DMS114 treated with DMSO at 0.1 percent for 48 hours (cell line): ENCODE data around the gene TBX1.

Source experiments
- DNase-seq: peaks from one replicate; lab custom pipeline; 2025; ENCODE audit not compliant: unreplicated experiment; lab: John Stamatoyannopoulos, UW

Gene TBX1

GRCh38 chr22:19751497-19752245 is 8.9 kb upstream of the TBX1 start:
- DNase-seq: no peak

DNA sequence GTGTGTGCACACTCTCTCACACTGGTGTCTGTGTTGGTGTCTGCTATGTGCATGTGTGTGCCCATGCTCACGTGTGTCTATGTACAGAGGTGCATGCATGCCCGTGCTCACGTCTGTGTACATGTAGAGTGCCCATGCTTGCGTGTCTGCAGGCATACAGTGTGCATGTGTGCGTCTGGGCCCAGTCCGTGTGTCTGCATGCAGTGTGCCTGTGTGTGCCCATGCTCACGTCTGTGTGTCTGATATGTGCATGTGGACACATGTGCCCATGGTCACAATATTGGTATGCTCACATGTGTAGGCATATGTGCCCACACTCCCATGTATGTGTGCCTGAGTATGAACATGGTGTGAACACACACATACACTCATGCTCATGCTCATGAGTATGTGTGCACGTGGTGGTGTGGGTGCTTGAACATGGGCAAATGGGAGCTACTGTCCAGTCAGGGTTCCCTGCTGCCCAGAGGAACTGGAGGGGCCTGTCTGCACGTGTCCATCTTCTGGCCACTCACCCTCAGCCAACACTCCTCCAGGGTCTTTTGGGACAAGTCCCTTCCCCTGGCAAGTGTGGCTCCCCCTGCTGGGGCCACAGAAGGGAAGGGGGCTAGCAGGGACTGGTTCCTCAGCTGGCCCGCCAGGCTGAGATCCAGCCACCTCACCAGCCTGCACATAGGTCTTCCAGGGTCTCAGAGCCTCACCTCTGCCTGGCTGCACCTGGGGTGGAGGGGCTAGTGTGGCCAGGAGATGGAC is 7.3 kb upstream of the TBX1 start:
- no peak for DNase-seq

DNA sequence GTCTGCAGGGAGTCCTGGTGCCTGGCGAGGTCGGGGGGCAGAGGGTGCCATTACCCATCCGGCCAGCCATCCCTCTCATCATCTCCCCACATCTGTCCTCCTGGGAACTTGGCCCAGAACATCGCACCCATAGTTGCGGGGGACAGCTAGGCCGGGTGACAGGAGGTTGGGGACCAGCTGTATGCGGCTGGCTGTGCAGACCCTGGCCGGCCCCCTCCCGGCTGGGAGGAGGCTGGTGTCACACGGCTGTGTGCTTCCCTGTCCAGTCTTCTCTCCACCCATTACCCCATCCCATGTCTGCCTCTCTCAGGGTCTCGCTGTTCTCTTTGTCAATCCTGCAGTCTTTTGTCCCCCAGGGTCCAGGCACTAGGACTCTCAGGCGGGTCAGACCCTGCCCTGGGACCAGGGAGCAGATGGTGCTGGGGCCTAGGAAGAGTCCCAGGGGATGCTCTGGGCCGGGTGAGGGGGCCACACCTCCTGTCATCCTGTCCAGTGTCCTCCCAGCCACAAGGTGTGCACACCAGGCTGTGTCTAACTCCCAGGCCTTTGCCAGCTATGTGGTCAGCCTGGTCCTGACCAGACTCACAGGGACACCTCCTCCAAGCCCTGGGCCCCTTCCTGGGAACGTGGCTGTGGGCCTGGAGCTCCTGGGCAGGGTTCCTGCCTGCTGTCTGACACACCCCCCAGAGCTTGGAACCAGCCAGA is 6.4 kb upstream of the TBX1 start:
- DNase-seq: no peak

DNA sequence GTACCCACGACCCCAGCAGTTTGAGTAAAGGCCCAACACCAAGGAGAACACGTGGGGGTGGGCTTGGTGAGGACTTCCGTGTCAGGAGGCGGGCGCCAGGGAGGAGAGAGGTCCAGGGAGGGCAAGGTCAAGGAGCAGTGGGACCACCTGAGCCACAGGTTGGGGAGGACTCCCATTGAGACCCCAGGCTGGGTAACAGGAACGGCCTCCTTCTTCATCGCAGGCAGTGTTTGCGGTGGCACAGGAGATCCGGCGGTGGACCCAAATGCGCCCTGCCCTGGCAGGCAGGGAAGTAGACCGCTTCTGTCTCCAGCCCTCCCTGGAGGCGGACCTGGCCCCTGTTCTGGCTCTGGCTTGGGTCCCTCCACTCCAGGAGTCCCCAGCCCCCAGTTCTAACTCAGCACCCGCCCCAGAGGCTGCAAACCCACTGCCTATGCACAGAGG is 5.9 kb upstream of the TBX1 start:
- no peak for DNase-seq

- DNase-seq: no peak
Observed at GRCh38 chr22:19755145-19755710, 5.3 kb upstream of the TBX1 start.

- no peak for DNase-seq
Observed at GRCh38 chr22:19755722-19756287, 4.8 kb upstream of the TBX1 start.

GRCh38 chr22:19756288-19757128 is 4.1 kb upstream of the TBX1 start:
- DNase-seq: no peak

DNA sequence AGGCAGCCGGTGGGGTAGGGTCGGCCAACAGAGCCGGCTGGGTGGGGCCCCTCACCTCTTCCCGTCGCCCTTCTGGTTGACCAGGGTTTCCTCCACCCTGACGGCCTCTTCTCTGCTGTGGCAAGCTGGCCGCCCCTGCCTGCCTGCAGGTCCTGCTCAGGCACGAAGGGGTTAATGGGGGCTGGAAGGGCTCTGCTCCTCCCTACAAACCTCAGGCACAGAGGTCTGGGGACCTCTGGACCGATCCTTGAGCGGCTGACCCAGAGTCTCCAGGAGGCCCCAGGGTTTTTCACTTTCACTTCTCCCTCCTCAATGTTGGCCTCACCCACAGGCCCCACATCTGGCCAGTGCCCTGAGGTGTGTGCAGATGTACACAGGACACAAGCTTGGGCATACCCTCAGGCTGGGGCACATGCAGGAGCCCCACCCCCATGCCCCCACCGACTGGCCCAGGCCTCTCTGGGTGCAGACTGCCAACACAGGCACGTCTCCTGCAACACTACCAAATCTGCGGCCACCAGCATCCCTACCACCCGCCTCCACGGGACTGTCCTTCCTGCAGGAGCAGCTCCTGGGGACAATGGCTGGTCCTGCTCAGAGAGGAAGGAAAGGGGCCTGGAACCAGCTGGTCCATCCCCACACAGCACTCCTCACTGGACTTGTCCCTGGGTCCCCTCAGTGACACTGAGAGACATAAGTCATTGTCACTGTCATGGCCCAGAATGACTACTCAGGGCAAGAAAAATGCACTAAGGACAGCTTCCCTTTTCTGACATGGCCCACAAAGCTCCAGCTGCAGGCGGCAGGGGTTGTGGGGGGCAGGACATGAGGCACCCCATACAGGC is 3.2 kb upstream of the TBX1 start:
- no peak for DNase-seq

DNA sequence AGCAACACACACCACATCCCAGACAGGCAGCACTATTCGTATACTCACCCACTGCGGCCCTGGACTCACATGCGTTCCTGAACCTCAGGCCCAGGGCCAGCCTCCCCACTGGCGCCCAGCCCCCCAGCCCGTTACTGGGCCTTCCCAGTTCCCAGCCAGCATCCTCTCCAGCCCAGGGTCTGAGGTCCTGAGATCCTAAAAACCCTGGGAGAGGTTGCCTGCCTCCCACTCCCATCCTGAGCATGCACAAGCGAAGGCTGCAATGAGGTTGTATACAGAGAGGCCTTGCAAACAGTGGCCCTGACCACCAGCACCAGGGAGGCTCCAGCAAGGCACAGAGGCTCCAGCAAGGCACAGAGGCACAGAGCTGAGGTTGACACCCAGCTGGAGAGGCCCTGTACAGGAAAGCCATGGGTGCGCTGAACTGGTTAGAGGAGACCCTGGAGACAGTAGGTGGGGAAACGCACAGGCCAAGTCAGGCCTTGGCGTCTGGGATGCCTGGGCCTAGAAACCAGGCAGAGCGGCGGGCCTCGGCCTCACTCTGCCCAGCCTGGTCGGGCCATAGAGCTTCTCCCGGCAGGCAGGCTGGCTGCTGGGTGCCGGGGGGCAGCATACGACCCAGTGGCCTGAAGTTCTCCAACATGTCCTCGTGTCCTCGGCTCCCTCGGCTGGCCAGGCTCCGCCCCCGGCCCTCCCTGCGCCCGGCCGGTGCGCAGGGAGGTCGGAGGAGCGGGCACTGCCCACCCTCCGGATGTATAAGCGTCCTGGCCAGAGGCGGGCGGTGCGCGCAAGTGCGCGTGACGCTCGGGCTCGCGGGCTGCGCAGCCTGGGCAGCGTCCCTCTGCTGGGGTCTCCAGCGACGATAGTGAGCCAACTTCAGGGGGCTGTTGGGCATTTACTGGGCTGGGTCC is 2.3 kb upstream of the TBX1 start:
- DNase-seq: no peak

DNA sequence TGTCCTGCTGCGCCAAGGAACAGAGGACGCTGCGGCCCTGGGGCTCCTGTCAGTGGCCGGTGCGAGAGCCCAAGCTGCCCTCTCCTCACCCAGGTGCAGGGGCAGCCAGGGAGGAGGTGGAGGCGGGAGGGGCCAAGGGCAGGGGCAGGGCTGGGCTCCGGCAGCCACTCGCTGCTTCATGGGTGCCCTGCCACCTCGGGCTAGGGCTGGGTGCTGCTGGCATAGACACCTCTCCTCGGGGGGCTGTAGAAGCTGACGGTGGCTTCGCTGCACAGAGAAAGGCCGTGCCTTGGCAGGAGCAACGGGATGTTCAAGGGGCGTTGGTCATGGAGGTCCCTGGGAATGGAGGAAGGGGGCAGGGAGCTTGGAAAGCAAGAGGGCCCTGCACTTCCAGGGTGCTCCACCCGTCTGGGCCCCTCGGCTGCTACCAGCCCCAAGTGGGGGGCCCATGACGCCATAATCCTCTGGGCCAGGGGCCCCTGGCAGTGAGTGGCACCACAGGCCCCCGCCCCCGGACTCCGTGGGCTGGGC is 1.6 kb upstream of the TBX1 start:
- no peak for DNase-seq

GRCh38 chr22:19759427-19760057 is 1.0 kb upstream of the TBX1 start:
- no peak for DNase-seq

- DNase-seq: no peak
Observed at GRCh38 chr22:19760951-19761724, 560 bp downstream of the TBX1 start.

GRCh38 chr22:19761725-19762567 is 1.4 kb downstream of the TBX1 start:
- DNase-seq: peak; percentile 17

GRCh38 chr22:19762568-19763457 is 2.2 kb downstream of the TBX1 start:
- no peak for DNase-seq
